Activated CD4-positive, CD25-positive, alpha-beta regulatory T cell (primary cell): Measurements from ENCODE around the gene TSC22D3.
A peak's percentile ranks its signal among the peaks of the same experiment; 100 is the strongest.
"Not testable (repeated sequence)": the region's sequence is repeated elsewhere in the genome, so short reads cannot be mapped to it uniquely, and the experiment has no call there.

Source experiments
- DNase-seq, 4 experiments: peaks; one replicate each; lab custom pipeline; 2025; lab: John Stamatoyannopoulos, UW

TSC22D3 gene

DNA sequence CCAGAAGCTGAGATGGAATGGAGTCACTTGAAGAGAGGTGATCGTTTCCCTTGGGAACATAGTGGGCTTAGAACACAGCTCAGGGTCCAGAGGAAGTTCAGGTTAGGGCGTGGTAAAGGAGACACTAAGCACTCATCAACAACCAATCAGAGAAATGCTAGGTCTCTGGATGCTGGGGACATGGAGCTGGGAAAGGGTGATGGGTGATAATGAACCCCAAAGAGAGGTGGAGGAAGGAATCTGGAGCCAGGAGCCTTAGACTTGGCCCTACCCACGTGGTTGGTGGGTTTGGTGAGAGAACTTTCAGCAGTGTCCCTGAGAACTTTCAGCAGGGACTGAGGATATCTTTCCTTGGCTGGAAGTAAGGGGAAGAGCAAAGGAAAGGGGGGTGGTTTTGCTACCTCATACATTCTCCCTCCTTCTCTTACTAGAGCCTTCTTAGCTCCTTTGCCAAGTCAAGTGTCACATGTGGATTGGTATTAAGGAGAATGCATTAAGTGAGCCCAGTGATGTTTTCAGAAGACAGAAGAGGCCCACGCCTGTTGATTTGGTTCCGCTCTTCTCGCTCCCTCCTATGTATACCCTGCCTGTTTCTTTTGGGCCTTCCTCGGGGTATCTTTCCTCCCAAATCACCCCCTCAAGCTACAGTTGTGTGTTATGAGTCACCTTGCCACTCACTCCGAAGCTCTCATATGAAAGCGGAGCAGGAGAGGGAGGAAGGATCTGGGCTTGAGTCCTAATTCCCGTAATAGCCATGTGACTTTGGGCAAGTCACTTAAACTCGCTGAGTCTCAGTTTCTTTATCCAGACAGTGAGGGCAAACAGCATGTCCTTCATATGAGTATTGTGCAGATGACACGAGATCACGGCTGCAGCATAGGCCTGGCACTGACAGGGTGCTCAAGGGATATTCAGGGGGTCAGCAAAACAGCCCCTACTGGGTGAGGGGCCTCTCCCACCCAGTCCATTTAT, 63.1 kb downstream of the TSC22D3 start:
- DNase-seq: peak in 1 of 4 experiments; percentile 1

DNA sequence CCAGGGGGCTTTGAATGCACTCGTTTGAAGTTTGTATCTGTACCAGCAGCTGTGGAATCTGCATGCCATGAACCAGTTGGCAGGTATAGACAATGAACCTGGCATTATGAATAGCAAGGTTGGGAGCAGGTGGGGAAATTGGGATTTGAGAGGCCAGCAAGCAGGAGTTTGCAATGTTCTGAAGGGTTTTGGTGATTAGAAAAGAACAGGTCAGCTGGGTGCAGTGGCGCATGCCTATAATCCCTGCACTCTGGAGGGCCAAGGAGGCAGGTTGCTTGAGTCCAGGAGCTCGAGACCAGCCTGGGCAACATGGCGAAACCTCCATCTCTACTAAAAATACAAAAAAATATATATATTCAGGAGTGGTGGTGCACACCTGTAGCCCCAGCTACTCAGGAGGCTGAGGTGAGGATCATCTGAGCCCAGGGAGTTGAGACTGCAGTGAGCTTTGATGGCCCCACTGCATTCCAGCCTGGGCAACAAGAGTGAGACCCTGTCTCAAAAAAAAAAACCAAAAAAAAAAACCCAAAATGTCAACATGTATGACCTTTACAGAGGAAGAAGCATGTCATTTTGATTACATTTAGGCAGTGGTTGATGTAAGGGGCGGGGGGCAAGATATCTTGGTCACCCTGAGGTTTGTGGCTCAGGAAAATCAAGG, 63.9 kb downstream of the TSC22D3 start:
- DNase-seq: no peak

DNA sequence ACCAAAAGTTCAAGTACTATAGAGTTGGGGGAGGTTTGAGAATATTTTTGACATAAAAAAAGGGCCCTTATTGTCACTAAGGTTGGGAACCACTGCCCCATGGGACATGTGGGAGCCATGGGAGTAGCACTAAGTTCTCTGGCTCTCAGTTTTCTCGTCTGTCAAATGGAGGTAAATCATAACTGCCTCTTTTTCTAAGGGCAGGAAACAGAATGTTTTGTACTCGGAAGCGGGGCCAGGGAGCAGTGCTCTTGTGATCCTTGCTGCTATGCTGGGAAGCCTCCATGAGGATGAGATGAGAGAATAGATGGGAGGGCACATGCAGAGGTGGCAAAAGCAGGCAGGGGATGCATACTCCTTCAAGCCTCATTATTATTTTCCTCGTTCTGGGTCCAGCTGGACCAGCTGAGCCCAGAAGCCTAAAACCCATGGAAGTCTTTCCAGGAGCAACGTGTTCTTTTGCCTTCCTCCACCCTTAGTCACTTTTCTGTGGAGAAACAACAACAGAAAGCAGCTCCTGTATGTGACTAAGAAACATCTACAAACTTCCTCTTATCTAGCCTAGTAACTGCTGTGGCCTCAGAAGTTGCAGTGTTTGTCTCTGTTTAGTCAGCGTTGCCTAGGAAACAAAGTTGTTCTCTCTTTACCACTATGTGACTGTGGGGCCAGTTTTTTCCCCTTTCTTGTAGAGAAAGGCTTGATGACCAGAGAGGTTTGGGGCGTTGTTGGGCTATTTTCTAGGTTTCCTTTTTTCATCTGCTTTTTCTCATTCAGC, 64.8 kb downstream of the TSC22D3 start:
- DNase-seq: peak in 2 of 4 experiments; percentile 2 to 20

DNA sequence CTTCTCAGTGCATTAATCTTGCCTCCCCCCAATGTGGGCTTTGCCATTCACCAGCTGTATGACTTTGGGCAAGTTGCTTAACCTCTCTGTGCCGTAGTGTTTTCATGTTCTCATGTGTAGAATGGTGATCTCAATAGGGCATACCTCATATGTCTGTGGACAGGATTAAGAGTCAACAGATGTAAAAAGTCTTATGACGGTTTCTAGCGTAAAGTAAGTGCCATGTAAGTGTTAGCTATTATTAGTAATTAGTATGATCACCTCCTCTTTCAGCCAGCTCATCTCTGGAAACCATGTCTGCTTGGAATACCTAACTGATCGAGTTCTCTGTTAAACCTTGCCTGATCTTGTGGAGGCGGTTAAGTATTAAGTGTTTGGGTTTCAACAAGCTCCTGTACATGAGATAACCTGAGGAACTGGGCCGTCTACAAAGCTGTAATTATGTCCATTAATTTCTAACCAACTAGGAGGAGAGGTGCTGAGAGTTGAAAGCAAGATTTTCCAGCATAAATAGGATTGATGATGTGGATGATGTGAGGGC, 66.3 kb downstream of the TSC22D3 start:
- DNase-seq: no peak

DNA sequence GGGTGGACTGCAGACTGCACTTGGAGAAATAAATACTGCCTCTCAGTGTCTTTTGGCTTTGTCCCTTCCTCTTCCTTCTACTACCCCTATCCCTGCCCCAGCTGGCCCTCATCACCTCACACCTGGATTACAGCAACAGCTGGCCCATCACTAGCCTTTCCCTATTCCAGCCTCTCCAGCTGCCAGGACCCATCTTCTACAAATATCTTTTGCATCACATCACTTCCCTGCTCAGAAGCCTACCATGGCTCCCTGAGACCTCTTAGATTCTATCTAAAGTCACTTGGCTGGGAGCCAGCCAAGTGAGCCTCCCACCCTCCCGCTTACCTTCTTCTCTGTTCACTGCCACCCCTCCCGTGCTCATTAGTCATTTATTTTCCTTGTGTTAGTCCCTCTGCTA, 66.8 kb downstream of the TSC22D3 start:
- no peak for DNase-seq

DNA sequence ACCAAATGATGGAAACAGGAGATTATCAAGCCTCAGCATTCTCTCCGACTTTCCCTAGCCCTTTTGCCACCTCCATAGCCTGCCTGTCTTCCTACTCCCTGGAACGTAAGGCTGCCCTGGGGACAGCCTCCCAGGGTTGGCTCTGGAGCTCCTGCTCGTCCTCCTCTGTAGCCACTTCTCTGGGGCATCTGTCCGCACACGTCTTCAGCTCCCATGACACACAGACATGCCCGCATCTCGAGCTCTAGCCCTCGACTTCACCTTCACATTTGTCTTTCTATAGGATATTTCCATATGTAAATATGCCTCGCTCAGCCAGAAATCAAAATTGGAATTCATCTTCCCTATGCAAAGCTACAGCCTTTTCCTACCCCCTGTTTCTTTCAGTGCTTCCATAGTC, 67.7 kb downstream of the TSC22D3 start:
- DNase-seq: no peak

DNA sequence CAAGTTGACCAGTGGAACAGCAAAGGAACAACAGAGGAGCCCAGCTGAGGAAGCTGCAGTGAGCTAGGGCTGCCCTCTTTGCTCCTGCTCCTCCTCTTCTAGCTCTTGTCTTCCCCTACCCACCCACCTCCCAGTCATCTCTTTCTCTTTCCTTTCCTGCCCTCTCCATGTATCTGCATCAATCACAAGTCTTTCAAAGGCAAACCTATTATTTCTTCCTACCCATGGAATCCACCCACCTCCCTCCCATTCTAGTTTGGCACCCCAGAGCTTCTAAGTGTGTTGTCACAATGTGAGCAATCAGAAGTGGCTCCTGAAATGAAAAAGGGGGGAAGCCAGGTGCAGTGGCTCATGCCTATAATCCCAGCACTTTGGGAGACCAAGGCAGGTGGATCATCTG, 69.3 kb downstream of the TSC22D3 start:
- no peak for DNase-seq

DNA sequence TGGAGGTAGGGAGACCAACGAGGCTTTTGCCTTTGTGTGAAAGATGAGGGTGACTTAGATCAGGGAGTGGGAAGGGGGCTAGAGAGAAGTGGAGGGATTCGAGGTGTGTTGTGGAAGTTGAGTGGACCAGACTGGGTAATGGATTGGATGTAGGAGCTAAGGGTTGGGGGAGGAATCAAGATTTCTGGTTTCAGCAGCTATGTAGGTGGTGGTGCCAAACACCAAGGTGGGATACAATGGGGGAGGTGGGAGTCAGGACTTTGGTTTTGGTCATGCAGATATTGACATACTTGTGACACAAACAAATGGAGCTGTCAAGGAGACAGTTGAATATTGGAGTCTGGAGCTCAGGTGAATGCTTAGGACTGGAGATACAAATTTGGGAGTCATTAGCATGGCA, 71.0 kb downstream of the TSC22D3 start:
- DNase-seq: no peak

DNA sequence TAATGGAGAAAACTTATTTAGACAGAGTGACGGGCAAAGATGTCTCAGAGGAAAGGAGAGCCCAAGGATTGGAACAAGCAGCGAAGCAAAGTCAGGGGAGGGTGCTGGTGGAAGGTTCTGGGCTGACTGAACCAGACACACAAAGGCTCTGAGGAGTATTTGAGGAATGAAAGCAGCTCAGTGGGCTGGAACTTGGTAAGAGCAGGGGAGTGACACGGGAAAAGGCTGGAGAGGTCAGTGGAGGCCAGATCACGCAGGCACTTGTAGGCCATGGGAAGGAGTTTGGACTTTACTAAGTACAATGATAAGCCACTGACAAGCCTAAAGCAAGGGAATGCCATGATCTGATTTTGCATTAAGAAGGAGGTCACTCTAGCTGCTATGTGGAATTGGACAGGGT, 71.4 kb downstream of the TSC22D3 start:
- DNase-seq: no peak

DNA sequence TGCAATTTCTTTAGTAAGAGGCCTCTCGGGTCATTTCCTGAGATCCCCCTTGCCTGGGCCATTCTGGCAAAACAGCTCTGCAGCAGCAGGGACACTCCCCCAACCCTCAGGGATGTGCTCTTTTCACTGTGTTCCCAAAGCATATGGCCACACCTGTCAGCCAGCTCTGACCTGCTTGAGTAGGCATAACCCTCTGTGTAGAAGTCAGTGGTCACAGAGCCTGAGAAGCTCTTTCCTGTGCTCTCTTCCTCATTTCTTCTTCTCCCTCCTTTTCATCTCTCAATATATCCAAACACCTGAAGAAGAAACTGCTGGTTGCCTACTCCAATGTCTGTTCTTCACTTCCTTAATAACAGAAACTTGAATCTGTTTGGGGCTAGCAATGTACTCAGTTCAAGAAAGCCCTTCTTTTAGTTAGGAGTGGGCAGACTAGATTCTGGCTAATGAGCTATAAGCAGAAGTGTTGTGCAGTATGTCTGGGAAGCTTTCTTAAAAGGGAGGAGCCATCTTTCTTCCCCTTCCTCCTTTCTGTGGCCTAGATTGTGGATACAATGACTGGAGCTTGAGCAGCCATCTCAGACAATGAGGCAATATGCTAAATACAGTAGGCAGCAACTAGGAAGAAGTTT, 74.0 kb downstream of the TSC22D3 start:
- no peak for DNase-seq

DNA sequence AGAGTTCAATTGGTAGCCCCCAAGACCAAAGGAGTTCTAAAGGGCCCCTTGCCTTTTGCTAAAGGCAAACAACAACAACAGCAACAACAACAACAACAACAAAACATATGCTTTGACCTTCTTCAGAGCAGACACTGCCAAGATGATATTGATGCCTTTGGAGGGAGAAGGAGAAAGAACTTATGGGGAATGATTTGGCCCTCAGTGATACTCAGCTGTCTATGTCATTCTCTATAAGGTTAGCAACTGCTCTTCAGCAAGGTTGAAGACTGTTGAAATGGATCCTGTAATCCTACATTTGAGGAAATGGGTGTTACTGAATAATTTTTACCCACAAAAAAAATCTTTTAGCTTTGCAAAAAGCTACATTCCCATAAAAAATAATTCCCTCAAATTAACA, 74.8 kb downstream of the TSC22D3 start:
- no peak for DNase-seq

DNA sequence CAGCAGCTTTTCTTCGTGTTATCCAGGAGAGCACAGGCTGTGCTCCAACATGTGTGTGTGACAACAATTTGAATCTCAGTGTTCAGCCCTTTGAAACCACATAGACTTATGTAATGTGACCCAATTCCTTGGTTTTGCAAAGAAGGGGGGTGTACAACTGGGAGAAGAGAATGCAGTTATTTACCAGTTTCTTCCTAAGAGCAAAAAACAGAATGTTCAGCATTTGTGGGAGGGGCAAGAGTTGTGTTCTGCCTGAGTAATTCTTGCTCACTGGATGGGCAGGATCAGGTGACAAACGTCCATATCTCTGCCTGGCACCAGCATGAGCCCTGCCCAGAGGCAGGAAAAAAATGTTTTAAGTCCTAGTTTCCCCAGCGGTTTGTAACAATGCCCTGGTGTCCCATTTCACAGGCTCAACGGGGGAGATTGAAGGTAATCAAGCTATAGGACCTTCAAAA, 75.2 kb downstream of the TSC22D3 start:
- no peak for DNase-seq

DNA sequence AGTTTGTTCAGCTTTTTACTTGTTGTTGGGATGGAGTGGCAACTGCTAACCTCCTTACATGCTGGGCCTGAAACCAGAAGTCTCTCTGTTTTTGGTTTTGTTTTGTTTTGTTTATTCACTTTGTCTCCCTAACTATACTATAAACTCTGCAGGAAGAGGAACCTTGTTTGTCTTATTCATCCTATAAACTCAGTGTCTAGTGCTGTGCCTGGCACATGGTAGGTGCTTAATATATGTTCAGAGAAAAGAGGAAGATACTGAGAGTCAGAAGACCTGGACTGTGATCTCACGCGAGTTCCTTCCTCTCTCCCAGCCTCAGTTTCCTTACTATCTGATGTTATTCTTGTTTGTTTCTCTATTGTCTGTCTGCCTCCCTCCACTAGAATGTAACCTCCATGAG, 76.0 kb downstream of the TSC22D3 start:
- DNase-seq: no peak

DNA sequence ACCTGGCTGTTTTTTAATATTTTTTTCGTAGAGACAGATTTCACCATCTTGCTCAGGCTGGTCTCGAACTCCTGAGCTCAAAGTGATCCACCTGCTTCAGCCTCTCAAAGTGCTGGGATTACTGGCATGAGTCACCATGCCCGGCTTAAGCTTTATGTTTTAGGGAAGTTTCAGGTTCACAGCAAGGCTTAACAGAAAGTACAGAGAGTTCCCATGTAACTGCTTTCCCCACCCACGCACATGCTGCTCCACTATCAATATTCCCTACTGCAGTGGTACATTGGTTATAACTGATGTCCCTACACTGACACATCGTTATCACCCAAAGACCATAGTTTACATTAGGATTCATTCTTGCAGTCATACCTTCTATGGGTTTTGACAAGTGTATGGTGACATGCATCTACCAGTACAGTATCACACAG, 84.6 kb downstream of the TSC22D3 start:
- no peak for DNase-seq

DNA sequence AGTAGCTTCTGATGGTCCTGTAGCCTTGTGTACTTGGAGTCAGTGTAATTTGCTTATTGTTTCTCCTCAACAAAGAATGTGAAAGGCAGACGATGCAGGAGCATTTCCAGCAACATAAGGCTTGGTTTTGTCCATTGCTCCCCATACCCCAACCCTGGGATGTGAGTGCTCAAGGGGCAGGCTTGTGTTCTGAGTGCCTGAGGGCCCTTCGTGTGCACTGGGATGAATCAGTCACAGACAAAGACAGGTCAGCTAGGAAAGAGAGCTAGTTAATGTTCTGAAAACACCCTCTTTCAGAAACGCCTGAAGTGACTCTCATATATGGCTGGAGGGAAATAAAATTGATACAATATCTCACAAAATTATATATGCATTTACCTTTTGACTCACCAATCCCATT, 88.1 kb downstream of the TSC22D3 start:
- no peak for DNase-seq

DNA sequence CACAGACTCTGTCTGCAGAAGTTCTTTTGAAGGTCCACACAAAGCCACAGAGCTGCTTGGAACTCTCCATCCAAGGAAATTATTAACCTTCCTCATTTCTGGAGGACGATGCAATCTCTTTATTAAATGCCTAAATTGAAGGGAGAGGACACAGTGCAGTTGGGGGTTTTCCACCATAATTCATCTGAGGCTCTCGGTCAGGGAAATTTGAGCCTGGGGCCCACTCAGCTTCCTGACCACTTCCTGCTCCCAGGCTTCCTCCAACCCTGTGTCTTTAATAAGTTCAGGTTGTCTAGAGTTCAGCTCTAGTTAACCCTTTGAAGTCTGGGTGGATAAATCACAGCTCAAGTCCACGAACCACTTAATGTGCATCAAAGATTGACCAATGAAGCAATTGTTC, 88.8 kb downstream of the TSC22D3 start:
- DNase-seq: no peak

DNA sequence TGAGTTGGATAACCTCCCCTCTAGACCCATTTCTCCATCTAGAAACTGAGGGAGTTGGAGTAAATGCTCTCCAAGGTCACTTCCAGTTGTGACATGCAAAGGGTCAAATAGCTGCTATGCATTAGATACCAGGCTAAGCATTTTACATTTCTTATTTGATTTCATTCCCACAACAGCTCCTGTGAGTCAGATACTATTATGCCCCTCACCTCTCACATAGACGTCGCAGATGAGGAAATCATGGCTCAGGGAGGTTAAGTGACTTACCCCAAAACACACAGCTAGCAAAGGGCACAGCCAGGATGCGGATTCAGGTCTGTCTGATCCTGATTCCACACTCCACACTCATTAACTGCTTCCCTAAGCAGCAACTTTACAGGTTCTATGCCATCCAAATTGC, 89.6 kb downstream of the TSC22D3 start:
- no peak for DNase-seq

DNA sequence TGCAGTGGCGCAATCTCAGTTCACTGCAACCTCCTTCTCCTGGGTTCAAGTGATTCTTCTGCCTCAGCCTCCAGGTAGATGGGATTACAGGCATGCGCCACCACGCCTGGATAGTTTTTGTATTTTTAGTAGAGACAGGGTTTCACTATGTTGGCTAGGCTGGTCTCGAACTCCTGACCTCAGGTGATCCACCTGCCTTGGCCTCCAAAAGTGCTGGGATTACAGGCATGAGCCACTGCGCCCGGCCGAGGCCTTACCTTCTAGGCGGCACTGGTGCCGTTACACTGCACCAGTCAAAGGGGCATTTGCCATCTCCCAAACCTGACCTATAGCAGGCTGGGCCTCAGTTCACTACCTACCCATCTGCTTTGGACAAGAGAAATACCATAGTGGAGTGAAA, 90.0 kb downstream of the TSC22D3 start:
- not testable (repeated sequence) for DNase-seq

DNA sequence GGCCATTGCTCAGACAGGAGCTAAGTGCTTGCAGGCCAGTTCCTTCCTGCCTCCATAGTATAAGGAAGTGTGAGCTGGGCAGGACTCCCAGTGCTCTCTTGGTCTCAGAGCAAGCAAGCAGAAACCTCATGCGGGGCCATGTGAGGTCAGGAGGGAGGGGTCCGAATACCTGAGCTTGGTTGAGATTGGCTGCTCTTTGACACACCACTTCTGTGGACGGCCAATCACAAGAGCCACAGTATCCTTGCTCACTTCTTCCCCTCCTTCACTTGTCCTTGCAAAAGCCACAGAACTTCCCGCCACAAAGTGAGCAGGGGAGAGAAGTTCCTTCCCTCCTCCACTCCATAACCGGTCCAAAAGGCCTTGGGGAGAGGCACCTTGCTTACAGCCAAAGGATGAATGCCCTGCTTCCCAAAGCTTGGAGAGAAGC, 90.6 kb downstream of the TSC22D3 start:
- DNase-seq: no peak

DNA sequence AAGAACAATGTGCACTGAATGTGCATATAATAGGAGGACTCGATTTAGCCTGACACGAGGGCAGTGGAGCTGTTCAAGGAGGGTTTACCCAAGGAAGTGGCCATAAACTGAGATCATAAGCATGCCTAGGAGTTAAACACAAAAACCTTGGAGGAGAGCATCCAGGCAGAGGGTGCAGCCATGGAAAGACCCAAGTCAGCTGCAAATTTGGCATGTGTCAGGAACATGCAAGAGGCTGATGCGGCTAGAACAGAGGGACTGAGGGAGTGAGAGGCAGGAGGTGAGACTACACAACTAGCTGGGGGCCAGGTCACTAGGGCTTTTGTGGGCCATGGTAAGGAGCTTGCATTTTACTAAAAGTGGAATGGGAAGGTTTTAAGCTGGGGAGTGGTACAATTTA, 91.7 kb downstream of the TSC22D3 start:
- no peak for DNase-seq

DNA sequence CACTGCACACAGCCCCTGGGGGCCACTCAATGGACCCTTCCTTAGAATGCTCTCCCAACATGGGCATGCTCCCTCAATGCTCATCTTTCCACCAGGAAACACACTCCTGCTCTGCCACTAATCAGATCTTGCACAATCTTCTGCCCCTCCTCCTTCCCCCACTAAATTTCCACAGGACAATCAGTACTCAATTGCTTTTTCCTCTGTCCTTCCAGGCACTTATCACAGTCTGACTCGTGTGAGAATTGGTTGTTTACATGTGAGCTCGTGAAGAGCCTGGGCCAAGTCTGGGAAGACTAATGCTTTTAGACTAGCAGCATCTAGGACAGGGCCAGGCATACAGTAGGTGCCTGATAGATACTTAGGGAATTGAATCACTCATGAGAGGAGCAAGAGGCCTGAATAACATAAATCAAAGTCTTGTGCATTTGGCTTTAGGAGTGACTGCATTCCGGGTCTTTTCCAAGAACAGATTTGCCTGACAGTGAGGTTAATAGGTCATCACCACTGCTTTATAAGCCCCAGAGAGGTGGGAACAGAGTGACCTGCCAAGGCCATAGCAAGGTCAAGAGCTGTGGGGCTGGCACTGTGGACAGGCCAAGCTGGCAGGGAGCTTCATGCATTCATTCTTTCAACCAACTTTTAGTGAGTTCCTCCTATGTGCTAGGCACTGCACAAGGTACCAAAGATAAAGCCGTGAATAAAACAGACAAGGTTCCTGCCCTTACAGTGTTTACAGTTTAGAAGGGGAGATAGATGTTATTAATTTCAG, 92.3 kb downstream of the TSC22D3 start:
- DNase-seq: no peak
